Colonic mucosa (tissue), 4 donors: ENCODE measurements around the gene CYP2C8. TPM values are rescaled to one million over a fixed set of nuclear protein-coding genes. Genes with fewer than 3 reads are reported as not detected.

Experiments
- DNase-seq: peaks from one replicate; pipeline ENCODE4 v3.0.0-alpha.2; 2020
- H3K27ac ChIP-seq: fragments of 200-600 bp; one replicate; pipeline ENCODE4 v1.8.0; 2021
- H3K27me3 ChIP-seq: fragments of 200-600 bp; one replicate; pipeline ENCODE4 v1.8.0; 2021
- H3K36me3 ChIP-seq: fragments of 200-600 bp; one replicate; pipeline ENCODE4 v1.8.0; 2021
- H3K4me1 ChIP-seq: fragments of 200-600 bp; one replicate; pipeline ENCODE4 v1.8.0; 2021; ENCODE audit warnings: mild to moderate bottlenecking
- H3K4me3 ChIP-seq: fragments of 200-600 bp; one replicate; pipeline ENCODE4 v1.8.0; 2021
- H3K9ac ChIP-seq, 2 donors: one replicate each; pipeline ENCODE4 v1.7.0; 2013; ENCODE audit warnings: control low read depth in 2 of 2, low read depth in 2 of 2, low read length in 2 of 2
- H3K9me3 ChIP-seq: fragments of 200-600 bp; one replicate; pipeline ENCODE4 v1.8.0; 2021
- CTCF ChIP-seq: fragments of 200-600 bp; IDR thresholded peaks from one replicate; pipeline ENCODE4 v1.8.0; 2022; ENCODE audit warnings: antibody characterized with exemption, mild to moderate bottlenecking
- intact Hi-C: fragments of 100-400 bp; cut with DNase I; formaldehyde crosslinking; loops from one replicate; pipeline ENCODE4 v1.14.1; 2022
- total RNA-seq, 2 donors: library from RNA; stranded (reverse); fragmentation: NEBNext Ultra II Directional in 1 of 2; extraction: Animal tissue kit (Norgen Biotek cat#: 25700) in 1 of 2; gene quantifications; one replicate each; pipeline ENCODE4 v1.2.1, GENCODE V29; 2021
- donor health status: healthy.
- donor health status: DM: no; HTN: no; CAD: no.
- donor health status: DM: no; HTN: no; CAD: no.

CYP2C8 gene
- total RNA-seq, 2 donors from 2014 or later, result 0.56 to 1.2 TPM

- H3K36me3 ChIP-seq, result no peaks in the 10 kb centered on the region
- no peaks in the 10 kb centered on the region for H3K27me3 ChIP-seq
- H3K9me3 ChIP-seq, result no peaks in the 10 kb centered on the region
- no peak for DNase-seq
- H3K27ac ChIP-seq, result no peak overlapping the region
- intact Hi-C loops, result no loop called here
- no peak for TF ChIP-seq CTCF
- no peak overlapping the region for H3K9ac ChIP-seq
- H3K4me3 ChIP-seq, result no peak overlapping the region
- no peaks in the 10 kb centered on the region for H3K4me1 ChIP-seq
Measured at GRCh38 chr10:95035332-95036295, 33.7 kb downstream of the CYP2C8 start.

GRCh38 chr10:95034401-95034800 is 34.9 kb downstream of the CYP2C8 start:
- Histone ChIP-seq H3K27me3 (no peaks in the 10 kb centered on the region), H3K36me3 (no peaks in the 10 kb centered on the region), H3K4me1 (no peaks in the 10 kb centered on the region), H3K4me3 (no peak overlapping the region), H3K9me3 (no peaks in the 10 kb centered on the region), H3K9ac (no peak overlapping the region), H3K27ac (no peak overlapping the region)
- no peak for DNase-seq
- no peak for TF ChIP-seq CTCF
- intact Hi-C loops, result no loop called here

GRCh38 chr10:95031656-95032055 is 37.6 kb downstream of the CYP2C8 start:
- Histone ChIP-seq H3K4me3 (no peak overlapping the region), H3K4me1 (no peaks in the 10 kb centered on the region), H3K9me3 (no peaks in the 10 kb centered on the region), H3K36me3 (no peaks in the 10 kb centered on the region), H3K27ac (no peak overlapping the region), H3K9ac (no peak overlapping the region), H3K27me3 (no peaks in the 10 kb centered on the region)
- intact Hi-C loops, result no loop called here
- no peak for DNase-seq
- TF ChIP-seq CTCF, result no peak

GRCh38 chr10:95026461-95026860 is 42.8 kb downstream of the CYP2C8 start:
- Histone ChIP-seq H3K9me3 (no peaks in the 10 kb centered on the region), H3K27me3 (no peaks in the 10 kb centered on the region), H3K4me1 (no peaks in the 10 kb centered on the region), H3K4me3 (no peak overlapping the region), H3K36me3 (no peaks in the 10 kb centered on the region), H3K9ac (no peak overlapping the region), H3K27ac (no peak overlapping the region)
- no peak for DNase-seq
- intact Hi-C loops, result no loop called here
- no peak for TF ChIP-seq CTCF

GRCh38 chr10:94997741-94998174 is 71.5 kb downstream of the CYP2C8 start:
- Histone ChIP-seq H3K4me3 (no peak overlapping the region), H3K9me3 (no peaks in the 10 kb centered on the region), H3K4me1 (no peaks in the 10 kb centered on the region), H3K9ac (no peak overlapping the region), H3K36me3 (no peaks in the 10 kb centered on the region), H3K27ac (no peak overlapping the region), H3K27me3 (no peaks in the 10 kb centered on the region)
- intact Hi-C loops, result no loop called here
- TF ChIP-seq CTCF, result no peak
- no peak for DNase-seq
